ENCODE results near the gene GEMIN4.

Gene GEMIN4

GRCh38 chr17:752002-752619 lies at the start of gene GEMIN4 (continued):
- TF ChIP-seq ZNF335 (tag by site-specific recombination; conservative IDR thresholded peaks at IDR 0.05) (peak; percentile 58; the same call in 1 of the 2 replicates), KLF10 (tag by site-specific recombination; IDR thresholded peaks at IDR 0.05) (0 out of 2 replicates have a peak, but pooled peaks have one; percentile 60), ZFP37 (tag by site-specific recombination; IDR thresholded peaks at IDR 0.05) (peak; percentile 94), ZNF473 (tag by site-specific recombination; IDR thresholded peaks at IDR 0.05) (no peak), ZNF404 (tag by site-specific recombination; IDR thresholded peaks at IDR 0.05) (no peak), KLF1 (tag by site-specific recombination; IDR thresholded peaks at IDR 0.05) (peak; percentile 39; the same call in 1 of the 2 replicates), CTCF (tag by site-specific recombination; IDR thresholded peaks at IDR 0.05) (peak; percentile 99), ZNF23 (tag by site-specific recombination; IDR thresholded peaks at IDR 0.05; ENCODE audit: borderline replicate concordance) (no peak), ZNF24 (tag by site-specific recombination; IDR thresholded peaks at IDR 0.05) (no peak), ZBTB49 (tag by site-specific recombination; IDR thresholded peaks at IDR 0.05; ENCODE audit: low read depth) (no peak), SP3 (tag by site-specific recombination; IDR thresholded peaks at IDR 0.05) (peak; percentile 80), IKZF3 (tag by site-specific recombination; IDR thresholded peaks at IDR 0.05) (no peak), SCRT2 (tag by site-specific recombination; IDR thresholded peaks at IDR 0.05) (no peak), ZNF521 (tag by site-specific recombination; IDR thresholded peaks at IDR 0.05) (no peak), OSR2 (tag by site-specific recombination; IDR thresholded peaks at IDR 0.05) (no peak), GLI2 (tag by site-specific recombination; IDR thresholded peaks at IDR 0.05; ENCODE audit: borderline replicate concordance, low read depth) (no peak), ZNF624 (tag by site-specific recombination; IDR thresholded peaks at IDR 0.05) (no peak)
- TF ChIP-seq, protein P1, sequence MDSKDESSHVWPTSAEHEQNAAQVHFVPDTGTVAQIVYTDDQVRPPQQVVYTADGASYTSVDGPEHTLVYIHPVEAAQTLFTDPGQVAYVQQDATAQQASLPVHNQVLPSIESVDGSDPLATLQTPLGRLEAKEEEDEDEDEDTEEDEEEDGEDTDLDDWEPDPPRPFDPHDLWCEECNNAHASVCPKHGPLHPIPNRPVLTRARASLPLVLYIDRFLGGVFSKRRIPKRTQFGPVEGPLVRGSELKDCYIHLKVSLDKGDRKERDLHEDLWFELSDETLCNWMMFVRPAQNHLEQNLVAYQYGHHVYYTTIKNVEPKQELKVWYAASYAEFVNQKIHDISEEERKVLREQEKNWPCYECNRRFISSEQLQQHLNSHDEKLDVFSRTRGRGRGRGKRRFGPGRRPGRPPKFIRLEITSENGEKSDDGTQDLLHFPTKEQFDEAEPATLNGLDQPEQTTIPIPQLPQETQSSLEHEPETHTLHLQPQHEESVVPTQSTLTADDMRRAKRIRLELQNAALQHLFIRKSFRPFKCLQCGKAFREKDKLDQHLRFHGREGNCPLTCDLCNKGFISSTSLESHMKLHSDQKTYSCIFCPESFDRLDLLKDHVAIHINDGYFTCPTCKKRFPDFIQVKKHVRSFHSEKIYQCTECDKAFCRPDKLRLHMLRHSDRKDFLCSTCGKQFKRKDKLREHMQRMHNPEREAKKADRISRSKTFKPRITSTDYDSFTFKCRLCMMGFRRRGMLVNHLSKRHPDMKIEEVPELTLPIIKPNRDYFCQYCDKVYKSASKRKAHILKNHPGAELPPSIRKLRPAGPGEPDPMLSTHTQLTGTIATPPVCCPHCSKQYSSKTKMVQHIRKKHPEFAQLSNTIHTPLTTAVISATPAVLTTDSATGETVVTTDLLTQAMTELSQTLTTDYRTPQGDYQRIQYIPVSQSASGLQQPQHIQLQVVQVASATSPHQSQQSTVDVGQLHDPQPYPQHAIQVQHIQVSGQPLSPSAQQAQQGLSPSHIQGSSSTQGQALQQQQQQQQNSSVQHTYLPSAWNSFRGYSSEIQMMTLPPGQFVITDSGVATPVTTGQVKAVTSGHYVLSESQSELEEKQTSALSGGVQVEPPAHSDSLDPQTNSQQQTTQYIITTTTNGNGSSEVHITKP (tag by site-specific recombination; IDR thresholded peaks at IDR 0.05), result peak; percentile 49
- TF ChIP-seq, protein P2, sequence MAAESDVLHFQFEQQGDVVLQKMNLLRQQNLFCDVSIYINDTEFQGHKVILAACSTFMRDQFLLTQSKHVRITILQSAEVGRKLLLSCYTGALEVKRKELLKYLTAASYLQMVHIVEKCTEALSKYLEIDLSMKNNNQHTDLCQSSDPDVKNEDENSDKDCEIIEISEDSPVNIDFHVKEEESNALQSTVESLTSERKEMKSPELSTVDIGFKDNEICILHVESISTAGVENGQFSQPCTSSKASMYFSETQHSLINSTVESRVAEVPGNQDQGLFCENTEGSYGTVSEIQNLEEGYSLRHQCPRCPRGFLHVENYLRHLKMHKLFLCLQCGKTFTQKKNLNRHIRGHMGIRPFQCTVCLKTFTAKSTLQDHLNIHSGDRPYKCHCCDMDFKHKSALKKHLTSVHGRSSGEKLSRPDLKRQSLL (tag by site-specific recombination; IDR thresholded peaks at IDR 0.05), result peak; percentile 78
- TF ChIP-seq, protein P3, sequence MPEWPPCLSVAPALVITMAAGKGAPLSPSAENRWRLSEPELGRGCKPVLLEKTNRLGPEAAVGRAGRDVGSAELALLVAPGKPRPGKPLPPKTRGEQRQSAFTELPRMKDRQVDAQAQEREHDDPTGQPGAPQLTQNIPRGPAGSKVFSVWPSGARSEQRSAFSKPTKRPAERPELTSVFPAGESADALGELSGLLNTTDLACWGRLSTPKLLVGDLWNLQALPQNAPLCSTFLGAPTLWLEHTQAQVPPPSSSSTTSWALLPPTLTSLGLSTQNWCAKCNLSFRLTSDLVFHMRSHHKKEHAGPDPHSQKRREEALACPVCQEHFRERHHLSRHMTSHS (tag by site-specific recombination; IDR thresholded peaks at IDR 0.05), result no peak
- TF ChIP-seq, protein P4, sequence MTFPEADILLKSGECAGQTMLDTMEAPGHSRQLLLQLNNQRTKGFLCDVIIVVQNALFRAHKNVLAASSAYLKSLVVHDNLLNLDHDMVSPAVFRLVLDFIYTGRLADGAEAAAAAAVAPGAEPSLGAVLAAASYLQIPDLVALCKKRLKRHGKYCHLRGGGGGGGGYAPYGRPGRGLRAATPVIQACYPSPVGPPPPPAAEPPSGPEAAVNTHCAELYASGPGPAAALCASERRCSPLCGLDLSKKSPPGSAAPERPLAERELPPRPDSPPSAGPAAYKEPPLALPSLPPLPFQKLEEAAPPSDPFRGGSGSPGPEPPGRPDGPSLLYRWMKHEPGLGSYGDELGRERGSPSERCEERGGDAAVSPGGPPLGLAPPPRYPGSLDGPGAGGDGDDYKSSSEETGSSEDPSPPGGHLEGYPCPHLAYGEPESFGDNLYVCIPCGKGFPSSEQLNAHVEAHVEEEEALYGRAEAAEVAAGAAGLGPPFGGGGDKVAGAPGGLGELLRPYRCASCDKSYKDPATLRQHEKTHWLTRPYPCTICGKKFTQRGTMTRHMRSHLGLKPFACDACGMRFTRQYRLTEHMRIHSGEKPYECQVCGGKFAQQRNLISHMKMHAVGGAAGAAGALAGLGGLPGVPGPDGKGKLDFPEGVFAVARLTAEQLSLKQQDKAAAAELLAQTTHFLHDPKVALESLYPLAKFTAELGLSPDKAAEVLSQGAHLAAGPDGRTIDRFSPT (tag by site-specific recombination; IDR thresholded peaks at IDR 0.05), result peak; percentile 37; the same call in 1 of the 2 replicates
- TF ChIP-seq, protein P5, sequence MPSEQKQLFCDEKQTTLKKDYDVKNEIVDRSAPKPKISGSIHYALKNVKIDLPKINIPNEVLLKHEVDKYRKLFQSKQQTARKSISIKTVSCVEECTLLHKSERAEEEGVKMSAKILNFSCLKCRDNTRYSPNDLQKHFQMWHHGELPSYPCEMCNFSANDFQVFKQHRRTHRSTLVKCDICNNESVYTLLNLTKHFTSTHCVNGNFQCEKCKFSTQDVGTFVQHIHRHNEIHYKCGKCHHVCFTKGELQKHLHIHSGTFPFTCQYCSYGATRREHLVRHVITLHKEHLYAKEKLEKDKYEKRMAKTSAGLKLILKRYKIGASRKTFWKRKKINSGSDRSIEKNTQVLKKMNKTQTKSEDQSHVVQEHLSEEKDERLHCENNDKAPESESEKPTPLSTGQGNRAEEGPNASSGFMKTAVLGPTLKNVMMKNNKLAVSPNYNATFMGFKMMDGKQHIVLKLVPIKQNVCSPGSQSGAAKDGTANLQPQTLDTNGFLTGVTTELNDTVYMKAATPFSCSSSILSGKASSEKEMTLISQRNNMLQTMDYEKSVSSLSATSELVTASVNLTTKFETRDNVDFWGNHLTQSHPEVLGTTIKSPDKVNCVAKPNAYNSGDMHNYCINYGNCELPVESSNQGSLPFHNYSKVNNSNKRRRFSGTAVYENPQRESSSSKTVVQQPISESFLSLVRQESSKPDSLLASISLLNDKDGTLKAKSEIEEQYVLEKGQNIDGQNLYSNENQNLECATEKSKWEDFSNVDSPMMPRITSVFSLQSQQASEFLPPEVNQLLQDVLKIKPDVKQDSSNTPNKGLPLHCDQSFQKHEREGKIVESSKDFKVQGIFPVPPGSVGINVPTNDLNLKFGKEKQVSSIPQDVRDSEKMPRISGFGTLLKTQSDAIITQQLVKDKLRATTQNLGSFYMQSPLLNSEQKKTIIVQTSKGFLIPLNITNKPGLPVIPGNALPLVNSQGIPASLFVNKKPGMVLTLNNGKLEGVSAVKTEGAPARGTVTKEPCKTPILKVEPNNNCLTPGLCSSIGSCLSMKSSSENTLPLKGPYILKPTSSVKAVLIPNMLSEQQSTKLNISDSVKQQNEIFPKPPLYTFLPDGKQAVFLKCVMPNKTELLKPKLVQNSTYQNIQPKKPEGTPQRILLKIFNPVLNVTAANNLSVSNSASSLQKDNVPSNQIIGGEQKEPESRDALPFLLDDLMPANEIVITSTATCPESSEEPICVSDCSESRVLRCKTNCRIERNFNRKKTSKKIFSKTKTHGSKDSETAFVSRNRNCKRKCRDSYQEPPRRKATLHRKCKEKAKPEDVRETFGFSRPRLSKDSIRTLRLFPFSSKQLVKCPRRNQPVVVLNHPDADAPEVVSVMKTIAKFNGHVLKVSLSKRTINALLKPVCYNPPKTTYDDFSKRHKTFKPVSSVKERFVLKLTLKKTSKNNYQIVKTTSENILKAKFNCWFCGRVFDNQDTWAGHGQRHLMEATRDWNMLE (tag by site-specific recombination; conservative IDR thresholded peaks at IDR 0.05; ENCODE audit: low read depth), result no peak
